RPMI7951 (cell line): Measurements from ENCODE around the gene HIBCH. TPM values are rescaled to one million over a fixed set of nuclear protein-coding genes. Genes with fewer than 3 reads are reported as not detected.
A peak's percentile ranks its signal among the peaks of the same experiment; 100 is the strongest.
"Not testable (repeated sequence)": the region's sequence is repeated elsewhere in the genome, so short reads cannot be mapped to it uniquely, and the experiment has no call there.

Experiments used
- DNase-seq: peaks from one replicate; pipeline ENCODE4 v3.0.0-alpha.2; 2012; ENCODE audit warnings: low read depth
- total RNA-seq: library from RNA; depleted of rRNA; stranded (reverse); fragments of >200 nt; shearing (Covaris generic); gene quantifications from 2 replicates; pipeline ENCODE4 v1.2.3, GENCODE V29; 2014; rRNA removed

The HIBCH gene
- 23.3 and 23.7 TPM in 2 replicates for total RNA-seq

- peak; percentile 100 for DNase-seq
Observed at GRCh38 chr2:190319555-190320498, at the start of gene HIBCH. Gene HIBCH (minus strand): TSS chr2:190319826. CDS start chr2:190319750, 76 bp downstream.

GRCh38 chr2:190367091-190367490 lies 47.5 kb upstream of the HIBCH start:
- no peak for DNase-seq

GRCh38 chr2:190366248-190366753 lies 46.7 kb upstream of the HIBCH start:
- DNase-seq: no peak

- DNase-seq: no peak
Observed at GRCh38 chr2:190365499-190366204, 46.0 kb upstream of the HIBCH start.

GRCh38 chr2:190362894-190363293 lies 43.3 kb upstream of the HIBCH start:
- DNase-seq: no peak

GRCh38 chr2:190361572-190361971 lies 41.9 kb upstream of the HIBCH start:
- no peak for DNase-seq

- no peak for DNase-seq
Observed at GRCh38 chr2:190360965-190361364, 41.3 kb upstream of the HIBCH start.

- no peak for DNase-seq
Observed at GRCh38 chr2:190360561-190360960, 40.9 kb upstream of the HIBCH start.

- not testable (repeated sequence) for DNase-seq
Observed at GRCh38 chr2:190358655-190359448, 39.2 kb upstream of the HIBCH start.

- no peak for DNase-seq
Observed at GRCh38 chr2:190357600-190357999, 38.0 kb upstream of the HIBCH start.

- DNase-seq: no peak
Observed at GRCh38 chr2:190355968-190356644, 36.5 kb upstream of the HIBCH start.

- DNase-seq: no peak
Observed at GRCh38 chr2:190354003-190354690, 34.5 kb upstream of the HIBCH start.

GRCh38 chr2:190353537-190353899 lies 33.9 kb upstream of the HIBCH start:
- DNase-seq: no peak

- no peak for DNase-seq
Observed at GRCh38 chr2:190352668-190353536, 33.3 kb upstream of the HIBCH start.

GRCh38 chr2:190351955-190352354 lies 32.3 kb upstream of the HIBCH start:
- DNase-seq: no peak

- no peak for DNase-seq
Observed at GRCh38 chr2:190350371-190350770, 30.7 kb upstream of the HIBCH start.

- DNase-seq: peak; percentile 55
Observed at GRCh38 chr2:190344276-190344827, 24.7 kb upstream of the HIBCH start.

- peak; percentile 81 for DNase-seq
Observed at GRCh38 chr2:190343536-190344275, 24.1 kb upstream of the HIBCH start, which contains the start of gene INPP1. Gene INPP1 (plus strand): TSS chr2:190343589. CDS start chr2:190360103, 16,514 bp downstream.
